Caco-2 (cell line): Measurements from ENCODE around the gene SUCLG1. TPM values are rescaled to one million over a fixed set of nuclear protein-coding genes. Genes with fewer than 3 reads are reported as not detected.

Source experiments
- BruUV-seq: library from RNA; stranded (reverse); fragments of 400-500 nt; replicated peaks from 2 replicates; lab custom pipeline; 2021; lab: Mats Ljungman, UMichigan
- CTCF ChIA-PET: fragments of 300-600 bp; sonication (Branson Sonifier 250); formaldehyde crosslinking; loops from one replicate; lab custom pipeline; 2022; ENCODE audit warnings: antibody characterized with exemption; lab: Charles Lee
- POLR2A ChIA-PET: fragments of 300-600 bp; sonication (Branson Sonifier 250); formaldehyde crosslinking; loops from one replicate; lab custom pipeline; 2022; ENCODE audit warnings: antibody characterized with exemption; lab: Charles Lee
- DNase-seq, 2 experiments: peaks; one replicate each; pipeline versions ENCODE4 v3.0.0 to v3.0.0-alpha.2; 2020 to 2022
- H3K27me3 ChIP-seq: replicated peaks from 2 replicates; pipeline ENCODE4 v1.6.0; 2011; ENCODE audit warnings: low read length; ENCODE audit not compliant: control insufficient read depth, insufficient read depth
- H3K36me3 ChIP-seq: 2 replicates; pipeline ENCODE4 v1.5.1; 2011; ENCODE audit warnings: low read length; ENCODE audit not compliant: control insufficient read depth, insufficient read depth
- H3K4me1 ChIP-seq: fragments of 250-450 bp; sonication (Bioruptor Pico); 2 replicates; pipeline ENCODE4 v1.5.1; 2020; ENCODE audit warnings: mild to moderate bottlenecking
- H3K4me3 ChIP-seq: 2 replicates; pipeline ENCODE4 v1.5.1; 2011; ENCODE audit warnings: low read depth, mild to moderate bottlenecking, control low read depth, low read length
- H3K9me3 ChIP-seq: fragments of 250-450 bp; sonication (Bioruptor Pico); 2 replicates; pipeline ENCODE4 v1.5.1; 2020; ENCODE audit warnings: mild to moderate bottlenecking, moderate library complexity
- H3K27ac Mint-ChIP-seq: one replicate; pipeline ENCODE4 v1.8.0; 2022; ENCODE audit warnings: mixed read lengths; ENCODE audit not compliant: unreplicated experiment
- H3K27me3 Mint-ChIP-seq: one replicate; pipeline ENCODE4 v1.8.0; 2022; ENCODE audit warnings: mixed read lengths; ENCODE audit not compliant: insufficient read depth, unreplicated experiment
- H3K36me3 Mint-ChIP-seq: one replicate; pipeline ENCODE4 v1.8.0; 2022; ENCODE audit warnings: mild to moderate bottlenecking, mixed read lengths; ENCODE audit not compliant: insufficient read depth, unreplicated experiment
- H3K4me1 Mint-ChIP-seq: one replicate; pipeline ENCODE4 v1.8.0; 2022; ENCODE audit warnings: low read depth, mixed read lengths; ENCODE audit not compliant: unreplicated experiment
- H3K4me3 Mint-ChIP-seq: one replicate; pipeline ENCODE4 v1.8.0; 2022; ENCODE audit warnings: mild to moderate bottlenecking, moderate library complexity, mixed read lengths; ENCODE audit not compliant: unreplicated experiment
- H3K9me3 Mint-ChIP-seq: one replicate; pipeline ENCODE4 v1.8.0; 2022; ENCODE audit warnings: mixed read lengths; ENCODE audit not compliant: unreplicated experiment
- CTCF ChIP-seq, 2 experiments: fragments of 200-600 bp in 1 of 2; IDR thresholded peaks; 1 replicate in 1 of 2; 2 replicates in 1 of 2; pipeline versions ENCODE4 v1.5.1 to v1.8.0; 2011 to 2022; ENCODE audit warnings: antibody characterized with exemption in 1 of 2, control low read depth in 1 of 2, inconsistent platforms in 1 of 2, low read depth in 1 of 2, low read length in 1 of 2, mild to moderate bottlenecking in 1 of 2, moderate library complexity in 1 of 2; ENCODE audit not compliant: insufficient read depth in 1 of 2, severe bottlenecking in 1 of 2, unreplicated experiment in 1 of 2
- intact Hi-C: fragments of 100-400 bp; cut with micrococcal nuclease; formaldehyde crosslinking; loops from one replicate; pipeline ENCODE4 v1.10.0; 2022; ENCODE audit not compliant: unreplicated experiment
- total RNA-seq: library from RNA; stranded (reverse); gene quantifications from 2 replicates; pipeline ENCODE4 v1.2.3, GENCODE V29; 2022

The SUCLG1 gene
- total RNA-seq, 1 experiment from 2014 or later, result 155 TPM

- H3K9me3 Mint-ChIP-seq, result no peaks in the 10 kb centered on the region
- Histone ChIP-seq H3K4me3 (no peak overlapping the region), H3K27me3 (no peaks in the 10 kb centered on the region), H3K9me3 (no peaks in the 10 kb centered on the region), H3K36me3 (peaks cover 3% of the 10 kb centered on the region; the same call in 1 of the 2 replicates), H3K4me1 (no peaks in the 10 kb centered on the region)
- H3K27me3 Mint-ChIP-seq, result no peaks in the 10 kb centered on the region
- H3K27ac Mint-ChIP-seq, result no peak overlapping the region
- no peak overlapping the region for H3K4me3 Mint-ChIP-seq
- DNase-seq, result no peak
- BruUV-seq, result no TSS peak
- intact Hi-C loops, result loop anchor here (1.0 kb wide), 2 partner anchors 107 to 401 kb away; no protein-coding TSS in a partner anchor
- no peaks in the 10 kb centered on the region for H3K4me1 Mint-ChIP-seq
- ChIA-PET POLR2A (no interaction called here), CTCF (no interaction called here)
- peaks cover 56% of the 10 kb centered on the region for H3K36me3 Mint-ChIP-seq
- TF ChIP-seq CTCF (IDR thresholded peaks at IDR 0.05; ENCODE audit: insufficient read depth in 1 of 2, low read depth in 1 of 2, low read length in 1 of 2, severe bottlenecking in 1 of 2, unreplicated experiment in 1 of 2), result peak; percentile 41 to 43
Measured at GRCh38 chr2:84424152-84424551, 34.9 kb downstream of the SUCLG1 start.

DNA sequence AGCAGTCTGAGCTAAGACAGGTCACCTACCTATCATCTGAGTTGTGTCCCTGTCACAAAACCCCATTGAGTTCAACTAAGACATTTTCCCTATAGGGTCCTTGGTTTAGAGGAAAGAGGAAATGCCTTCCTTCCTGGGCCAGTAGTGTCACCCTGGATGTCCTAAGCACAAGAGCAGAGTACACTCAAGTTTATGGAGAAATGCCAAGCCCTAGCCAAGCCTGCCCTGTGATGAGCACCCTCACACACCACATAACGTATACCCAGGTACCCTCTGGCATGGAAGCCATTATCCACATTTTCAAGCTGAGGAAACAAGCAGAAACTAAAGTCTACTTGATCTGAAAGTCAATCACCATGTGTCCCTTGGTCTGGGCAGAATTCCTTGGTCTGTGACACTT is 37.3 kb downstream of the SUCLG1 start:
- no peaks in the 10 kb centered on the region for H3K27me3 Mint-ChIP-seq
- BruUV-seq, result no TSS peak
- ChIA-PET CTCF (no interaction called here), POLR2A (no interaction called here)
- no peaks in the 10 kb centered on the region for H3K4me1 ChIP-seq
- H3K4me3 Mint-ChIP-seq, result no peak overlapping the region
- DNase-seq, result no peak
- no peak overlapping the region for H3K4me3 ChIP-seq
- no peaks in the 10 kb centered on the region for H3K9me3 ChIP-seq
- no peak overlapping the region for H3K27ac Mint-ChIP-seq
- no peak for TF ChIP-seq CTCF (IDR thresholded peaks at IDR 0.05; ENCODE audit: insufficient read depth in 1 of 2, low read depth in 1 of 2, low read length in 1 of 2, severe bottlenecking in 1 of 2, unreplicated experiment in 1 of 2)
- H3K27me3 ChIP-seq, result no peaks in the 10 kb centered on the region
- 0 out of 2 replicates have a peak, but pooled peaks cover 1% of the 10 kb centered on the region for H3K36me3 ChIP-seq
- no peaks in the 10 kb centered on the region for H3K4me1 Mint-ChIP-seq
- intact Hi-C loops, result no loop called here
- H3K9me3 Mint-ChIP-seq, result no peaks in the 10 kb centered on the region
- peaks cover 36% of the 10 kb centered on the region for H3K36me3 Mint-ChIP-seq

DNA sequence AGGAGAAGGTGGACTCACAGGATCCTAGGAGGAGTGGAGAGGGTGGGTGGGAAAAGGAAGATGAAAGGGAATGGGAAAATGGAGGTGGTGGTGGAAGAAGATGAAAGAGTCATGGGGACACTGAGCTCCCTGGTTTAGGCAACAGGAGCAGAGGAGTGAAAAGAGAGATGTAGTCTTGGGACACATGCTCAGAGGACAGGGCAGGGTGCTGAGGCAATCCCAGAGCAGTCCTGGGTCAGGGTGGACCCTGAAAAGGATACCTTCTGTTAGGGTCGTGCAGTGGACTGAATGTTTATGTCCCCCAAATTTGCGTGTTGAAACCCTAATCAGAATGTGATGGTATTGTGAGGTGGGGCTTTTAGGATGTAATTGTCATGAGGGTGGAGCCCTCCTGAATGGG is 37.9 kb downstream of the SUCLG1 start:
- Histone ChIP-seq H3K4me1 (no peaks in the 10 kb centered on the region), H3K9me3 (no peaks in the 10 kb centered on the region), H3K36me3 (0 out of 2 replicates have a peak, but pooled peaks cover 1% of the 10 kb centered on the region), H3K4me3 (no peak overlapping the region), H3K27me3 (no peaks in the 10 kb centered on the region)
- intact Hi-C loops, result no loop called here
- Mint-ChIP-seq H3K36me3 (peaks cover 36% of the 10 kb centered on the region), H3K27ac (no peak overlapping the region), H3K27me3 (no peaks in the 10 kb centered on the region), H3K9me3 (no peaks in the 10 kb centered on the region), H3K4me1 (no peaks in the 10 kb centered on the region), H3K4me3 (no peak overlapping the region)
- POLR2A ChIA-PET, result no interaction called here
- CTCF ChIA-PET, result interaction anchor here (0.7 kb wide), 1 partner anchor 68 kb away, joined by 3 read pairs; no protein-coding TSS in a partner anchor
- BruUV-seq, result no TSS peak
- no peak for TF ChIP-seq CTCF (IDR thresholded peaks at IDR 0.05; ENCODE audit: insufficient read depth in 1 of 2, low read depth in 1 of 2, low read length in 1 of 2, severe bottlenecking in 1 of 2, unreplicated experiment in 1 of 2)
- DNase-seq, result no peak
